Kidney capillary endothelial cell (primary cell): ENCODE results near the gene HKDC1.
"Not testable (repeated sequence)": the region's sequence is repeated elsewhere in the genome, so short reads cannot be mapped to it uniquely, and the experiment has no call there.

Source experiments
- DNase-seq: peaks from one replicate; pipeline ENCODE4 v3.0.0-alpha.2; 2018; ENCODE audit warnings: low spot score

Gene HKDC1

GRCh38 chr10:69281507-69282413 is 61.6 kb downstream of the HKDC1 start:
- DNase-seq = no peak

- DNase-seq = not testable (repeated sequence)
Measured at GRCh38 chr10:69284402-69284801, 64.3 kb downstream of the HKDC1 start.

- no peak for DNase-seq
Measured at GRCh38 chr10:69285699-69286098, 65.6 kb downstream of the HKDC1 start.

DNA sequence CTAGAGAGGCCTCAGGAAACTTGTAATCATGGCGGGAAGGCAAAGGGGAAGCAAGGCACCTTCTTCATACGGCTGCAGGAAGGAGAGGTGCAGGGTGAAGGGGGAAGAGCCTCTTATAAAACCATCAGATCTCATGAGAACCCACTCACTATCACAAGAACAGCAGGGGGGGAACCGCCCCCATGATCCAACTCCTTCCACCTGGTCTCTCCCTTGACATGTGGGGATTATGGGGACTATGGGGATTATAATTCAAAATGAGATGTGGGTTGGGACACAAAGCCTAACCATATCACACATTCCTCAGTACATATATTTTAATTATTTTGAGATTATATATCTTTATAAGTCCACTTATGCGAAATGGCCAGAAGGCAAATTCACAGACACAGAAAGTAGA is 67.0 kb downstream of the HKDC1 start:
- DNase-seq = no peak

DNA sequence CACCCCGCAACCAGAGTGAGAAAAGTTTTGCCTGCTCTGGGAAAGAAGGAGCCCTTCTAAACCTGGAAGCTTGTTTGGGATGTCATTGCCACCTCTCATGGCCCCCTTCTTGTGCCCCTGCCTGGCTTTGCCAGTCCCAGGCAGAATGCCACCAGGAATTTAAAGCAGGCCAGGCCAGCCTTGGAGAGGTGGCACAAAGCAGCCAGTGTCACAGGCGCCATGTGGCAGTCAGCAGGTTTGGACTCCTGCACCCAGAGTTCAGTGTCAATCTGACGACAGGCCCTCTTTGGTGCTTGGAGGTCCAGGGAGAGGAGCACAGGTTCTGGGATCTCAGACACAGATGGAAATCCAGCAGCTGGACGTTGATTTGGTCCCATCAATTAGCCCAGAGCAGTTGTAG is 70.9 kb downstream of the HKDC1 start:
- DNase-seq = no peak

GRCh38 chr10:69292459-69292858 is 72.3 kb downstream of the HKDC1 start:
- no peak for DNase-seq

GRCh38 chr10:69295027-69295636 is 75.0 kb downstream of the HKDC1 start:
- no peak for DNase-seq

DNA sequence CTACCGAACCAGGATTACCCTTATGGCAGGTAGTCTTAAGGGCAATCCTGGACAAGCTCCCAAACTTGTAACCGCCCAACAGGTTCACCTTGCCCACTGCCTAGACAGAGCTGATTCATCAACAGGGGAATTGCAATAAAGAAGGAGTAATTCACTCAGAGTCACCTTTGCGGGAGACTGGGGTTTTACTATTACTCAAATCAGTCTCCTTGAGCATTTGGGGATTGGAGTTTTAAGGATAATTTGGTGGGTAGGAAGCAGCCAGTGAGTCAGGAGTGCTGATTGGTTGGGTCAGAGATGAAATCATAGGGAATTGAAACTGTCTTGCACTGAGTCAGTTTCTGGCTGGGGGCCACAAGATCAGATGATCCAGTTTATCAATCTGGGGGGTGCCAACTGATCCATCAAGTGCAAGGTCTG is 83.5 kb downstream of the HKDC1 start:
- DNase-seq = no peak

DNA sequence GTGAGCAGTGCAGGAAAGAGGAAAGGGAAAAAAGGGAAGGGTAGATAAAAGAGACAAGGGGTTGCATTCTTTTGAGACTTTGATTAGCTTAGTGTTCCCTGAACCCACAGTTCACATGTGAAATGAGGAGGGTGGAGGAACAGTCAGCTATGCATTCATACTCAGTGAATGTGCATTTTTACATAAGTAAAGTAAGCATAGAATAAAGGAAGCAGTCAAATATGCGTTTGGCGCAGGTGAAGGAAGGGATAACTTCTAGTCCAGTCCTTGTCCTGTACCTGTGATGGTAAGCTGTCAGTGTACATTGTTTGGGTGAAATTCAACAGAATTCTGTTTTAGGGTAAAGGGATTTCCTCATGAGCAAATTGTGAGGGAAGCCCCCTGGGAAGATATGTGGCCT is 86.3 kb downstream of the HKDC1 start:
- no peak for DNase-seq

- DNase-seq = no peak
Measured at GRCh38 chr10:69307434-69307833, 87.3 kb downstream of the HKDC1 start.

DNA sequence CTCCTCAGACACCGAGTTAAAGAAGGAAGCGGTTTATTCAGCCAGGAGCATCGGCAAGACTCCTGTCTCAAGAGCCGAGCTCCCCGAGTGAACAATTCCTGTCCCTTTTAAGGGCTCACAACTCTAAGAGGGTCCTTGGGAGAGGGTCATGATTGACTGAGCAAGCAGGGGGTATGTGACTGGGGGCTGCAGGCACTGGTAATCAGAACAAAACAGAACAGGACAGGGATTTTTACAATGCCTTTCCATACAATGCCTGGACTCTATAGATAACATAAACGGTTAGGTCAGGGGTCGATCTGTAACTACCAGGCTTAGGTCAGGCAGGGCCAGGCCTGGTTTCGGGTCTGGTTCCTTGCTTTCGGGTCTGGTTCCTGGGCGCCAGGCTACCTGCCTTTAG is 88.2 kb downstream of the HKDC1 start:
- not testable (repeated sequence) for DNase-seq

DNA sequence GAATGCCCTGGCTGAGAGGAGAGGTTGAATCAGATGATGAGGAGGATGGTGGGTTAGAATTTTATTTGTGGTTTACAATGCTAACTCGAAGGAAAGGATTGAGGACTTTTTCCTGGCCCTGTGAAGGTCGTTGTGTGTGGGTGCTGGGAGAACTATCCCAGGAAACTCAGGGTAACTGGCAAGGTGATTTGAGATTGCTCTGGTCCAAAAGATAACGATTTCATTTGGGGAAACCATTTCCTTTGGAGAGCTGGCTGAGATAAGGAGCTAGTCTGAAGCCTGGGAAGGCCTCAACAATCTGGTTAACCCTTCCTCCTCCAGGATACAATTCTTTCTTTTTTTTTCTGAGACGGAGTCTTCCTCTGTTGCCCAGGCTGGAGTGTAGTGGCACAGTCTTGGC is 91.2 kb downstream of the HKDC1 start:
- no peak for DNase-seq

GRCh38 chr10:69312528-69312927 is 92.4 kb downstream of the HKDC1 start:
- DNase-seq = no peak

DNA sequence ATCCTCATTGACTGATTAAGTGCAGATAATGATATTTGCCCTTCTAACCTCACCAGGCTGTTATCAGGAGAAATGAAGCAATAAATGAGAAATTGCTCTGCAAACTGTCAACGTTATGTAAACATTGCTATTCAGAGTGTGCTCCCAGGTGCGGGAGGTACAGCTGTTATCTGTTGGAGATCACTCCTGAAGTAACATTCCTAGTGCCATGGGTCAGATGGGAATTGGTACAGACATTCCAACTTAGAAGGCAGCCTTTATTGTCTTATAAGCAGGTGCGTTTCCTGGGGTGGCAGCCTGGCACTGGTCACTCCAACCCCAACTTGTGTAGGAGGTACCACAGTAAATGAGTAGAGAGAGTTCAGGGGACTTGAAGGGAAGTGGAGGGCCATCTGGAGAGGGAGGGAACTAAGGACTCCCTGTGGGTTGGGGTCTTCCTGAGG is 95.0 kb downstream of the HKDC1 start:
- DNase-seq = no peak

DNA sequence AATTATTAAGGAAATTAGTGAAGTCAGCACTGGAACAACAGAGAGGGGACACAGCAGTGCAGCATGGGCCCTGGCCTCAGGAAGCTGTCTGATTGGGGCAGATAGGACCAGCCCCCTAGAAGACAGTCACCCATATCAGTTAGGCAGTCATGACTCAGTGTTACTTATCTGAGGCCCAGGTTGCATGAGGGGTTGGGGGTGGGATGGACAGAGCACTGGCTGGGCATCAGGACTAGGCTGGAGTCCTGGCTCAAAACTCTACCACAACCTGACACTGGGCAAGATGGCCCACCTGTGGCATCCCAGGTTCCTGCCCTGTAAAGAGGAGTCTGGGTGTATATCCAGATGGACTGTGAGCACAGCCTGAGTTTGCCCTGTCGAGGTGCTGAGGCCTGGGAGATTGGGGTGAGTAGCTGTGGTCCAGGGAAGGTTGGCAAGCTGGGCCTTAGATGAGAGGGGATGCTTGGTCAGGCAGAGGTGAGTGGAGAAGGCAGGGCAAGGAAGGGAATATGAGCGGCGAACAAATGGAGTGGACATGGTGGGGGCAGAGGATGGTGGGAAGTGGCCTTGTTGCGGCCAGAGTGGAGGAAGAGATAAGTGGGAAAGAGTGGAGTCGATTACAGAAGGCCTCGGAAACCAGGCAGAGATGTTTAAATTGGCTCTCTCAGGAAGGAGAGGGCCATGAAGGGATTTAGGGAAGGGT is 95.6 kb downstream of the HKDC1 start:
- DNase-seq = no peak

DNA sequence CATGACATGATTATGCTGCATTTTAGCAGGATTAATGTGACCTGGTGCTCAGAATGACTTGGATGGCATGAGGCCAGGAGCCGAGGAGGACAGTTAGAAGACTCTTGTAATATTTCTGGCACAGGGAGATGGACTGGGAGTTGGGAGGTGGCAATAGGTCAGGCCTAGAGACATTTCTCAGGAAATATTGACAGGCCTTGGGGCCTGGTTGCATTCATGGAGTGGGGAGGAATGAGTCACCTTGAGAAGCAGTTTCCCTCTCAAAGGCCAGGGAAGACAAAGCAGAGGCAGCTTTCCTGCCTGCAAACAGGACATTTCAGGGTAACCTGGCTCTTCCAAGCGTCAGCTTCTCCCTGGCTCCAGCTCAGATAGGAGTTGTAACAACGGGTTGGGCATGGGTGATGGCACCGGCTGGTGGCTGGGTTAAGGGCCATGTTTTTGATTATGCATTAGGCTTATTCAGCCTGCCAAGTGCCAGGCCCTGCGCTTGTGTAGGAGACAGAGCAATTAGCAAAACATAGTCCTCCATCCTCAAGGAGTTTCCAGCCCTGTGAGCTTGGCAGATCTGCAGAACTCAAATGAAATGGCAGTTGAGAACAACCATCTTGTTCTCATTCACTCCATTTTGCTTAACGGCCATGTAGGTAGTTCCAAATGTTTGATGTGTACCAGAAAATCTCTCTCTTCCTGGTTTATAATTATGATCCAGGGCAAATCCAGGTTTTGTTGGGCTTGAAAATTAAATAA is 96.4 kb downstream of the HKDC1 start:
- DNase-seq = peak; percentile 76
